HG03135 (cell line): ENCODE measurements around the gene WNT7B.

Experiments used
- ATAC-seq: cut with Tn5 transposase; IDR thresholded peaks from one replicate; pipeline ENCODE4 v1.9.1; 2021; ENCODE audit warnings: mild to moderate bottlenecking, moderate library complexity; ENCODE audit not compliant: unreplicated experiment

Gene WNT7B

DNA sequence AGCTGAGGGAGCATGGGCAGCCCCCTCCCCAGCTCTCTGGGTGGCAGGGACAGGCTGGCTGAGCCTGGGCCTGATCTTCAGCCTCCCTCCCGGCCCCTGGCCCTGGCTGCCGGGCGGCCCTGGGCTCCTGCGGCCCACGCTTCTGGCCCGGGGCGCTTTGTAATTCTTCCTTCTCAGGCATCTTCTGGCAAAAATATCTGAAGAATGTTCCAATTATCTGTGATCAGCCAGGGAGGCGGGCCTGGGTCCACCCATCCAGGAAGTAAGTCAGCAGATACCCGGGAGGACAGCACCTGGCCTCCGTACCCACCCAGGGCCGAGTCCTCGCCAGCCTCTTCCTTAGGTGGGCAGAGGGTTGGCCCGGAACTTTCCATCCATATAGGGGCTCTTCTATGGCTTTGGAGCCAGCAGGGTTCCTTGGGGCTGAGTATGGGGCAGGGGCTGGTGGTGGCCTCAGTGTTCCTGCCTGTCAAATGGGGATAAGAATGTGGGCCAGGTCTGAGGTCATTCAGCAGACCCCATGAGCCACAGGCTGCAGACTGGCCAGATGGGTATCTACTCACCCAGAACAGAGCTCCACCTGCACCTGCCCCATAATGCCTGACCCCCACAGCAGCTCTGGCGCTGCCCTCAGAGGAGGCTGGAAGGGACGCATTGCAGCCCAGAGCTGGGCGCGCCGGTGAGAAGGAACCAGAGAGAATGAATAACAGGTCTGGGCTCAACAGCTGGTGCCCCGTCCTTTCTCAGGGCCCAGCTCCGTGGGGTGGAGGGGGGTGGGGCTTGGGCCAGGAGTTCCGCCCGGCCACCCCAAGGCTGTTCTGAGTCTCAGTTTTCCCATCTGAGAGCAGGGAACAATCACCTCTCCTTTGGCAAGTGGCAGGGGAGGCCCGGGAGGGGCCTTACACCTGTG is 16.2 kb downstream of the WNT7B start:
- ATAC-seq, result no peak

GRCh38 chr22:45959719-45960476 is 17.1 kb downstream of the WNT7B start:
- no peak for ATAC-seq

DNA sequence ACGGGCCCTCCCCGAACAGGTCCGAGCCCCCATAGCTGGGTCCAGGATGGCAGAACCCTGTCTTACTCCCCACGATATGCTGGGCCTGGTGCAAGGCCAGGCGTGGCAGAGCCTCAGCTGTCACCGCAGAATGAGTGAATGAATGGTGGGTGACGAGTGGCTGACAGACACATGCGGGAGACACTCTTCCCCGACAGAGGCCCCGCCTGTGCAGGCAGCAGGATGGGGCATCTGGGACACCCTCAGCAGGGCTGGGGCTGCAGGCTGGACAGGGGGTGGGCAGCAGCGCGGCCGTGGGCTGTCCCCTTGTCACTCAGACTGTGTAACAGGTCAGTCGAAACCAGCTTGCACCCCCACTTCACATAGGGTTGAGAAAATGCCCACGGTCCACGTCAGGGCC is 18.0 kb downstream of the WNT7B start:
- ATAC-seq, result no peak

DNA sequence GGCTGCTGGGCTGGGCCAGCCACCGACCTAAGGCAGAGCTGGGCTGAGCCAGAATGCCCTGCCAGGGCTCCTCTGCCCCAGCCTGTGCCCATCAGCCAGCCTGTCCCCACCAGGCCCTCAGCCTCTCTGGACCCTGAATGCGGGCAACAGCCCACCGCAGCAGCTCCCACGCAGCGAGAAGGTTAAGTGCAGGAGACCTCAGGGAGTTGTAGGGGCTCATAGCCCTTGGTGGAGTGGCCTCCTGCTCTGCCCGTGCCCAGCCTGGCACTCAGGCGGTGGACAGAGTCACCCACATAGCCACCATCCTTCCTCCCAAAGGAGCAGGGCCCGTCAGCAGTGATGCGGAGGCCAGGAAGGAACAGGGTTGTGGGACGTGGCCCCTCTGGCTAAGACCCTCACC is 19.1 kb downstream of the WNT7B start:
- no peak for ATAC-seq

DNA sequence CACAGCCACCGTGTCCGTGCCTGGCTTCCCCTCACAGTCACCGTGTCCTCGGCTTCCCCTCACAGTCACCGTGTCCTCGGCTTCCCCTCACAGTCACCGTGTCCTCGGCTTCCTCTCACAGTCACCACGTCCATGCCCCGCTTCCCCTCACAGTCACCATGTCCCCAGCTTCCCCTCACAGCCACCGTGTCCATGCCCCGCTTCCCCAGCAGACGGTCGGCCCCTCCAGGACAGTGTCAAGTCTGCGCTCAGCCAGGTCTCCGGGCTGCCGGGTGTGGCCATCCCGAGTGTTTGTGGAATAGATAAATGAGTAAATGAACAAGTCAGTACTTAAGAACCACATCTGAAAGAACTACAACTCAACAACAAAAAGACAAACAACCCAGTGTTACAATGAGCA is 23.8 kb downstream of the WNT7B start:
- ATAC-seq, result no peak

DNA sequence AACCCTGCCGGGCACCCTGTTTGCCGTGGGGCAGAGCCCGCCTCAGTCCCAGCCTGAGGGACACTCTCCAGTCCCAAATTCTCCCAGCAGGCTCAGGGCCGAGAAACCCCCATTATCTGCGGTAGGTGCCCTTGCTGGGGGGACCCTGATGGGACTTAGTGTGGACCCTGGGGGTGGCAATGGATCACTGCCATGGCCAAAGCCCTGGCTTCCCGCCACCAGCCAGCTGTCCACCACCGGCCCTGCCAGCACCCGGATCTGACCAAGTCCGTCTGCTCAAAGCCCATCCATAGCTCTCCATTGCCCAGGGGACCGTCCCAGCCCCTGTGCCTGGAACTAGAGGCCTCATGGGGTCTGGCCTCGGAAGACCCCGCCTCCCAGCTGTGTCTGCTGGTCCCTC is 24.4 kb downstream of the WNT7B start:
- no peak for ATAC-seq

DNA sequence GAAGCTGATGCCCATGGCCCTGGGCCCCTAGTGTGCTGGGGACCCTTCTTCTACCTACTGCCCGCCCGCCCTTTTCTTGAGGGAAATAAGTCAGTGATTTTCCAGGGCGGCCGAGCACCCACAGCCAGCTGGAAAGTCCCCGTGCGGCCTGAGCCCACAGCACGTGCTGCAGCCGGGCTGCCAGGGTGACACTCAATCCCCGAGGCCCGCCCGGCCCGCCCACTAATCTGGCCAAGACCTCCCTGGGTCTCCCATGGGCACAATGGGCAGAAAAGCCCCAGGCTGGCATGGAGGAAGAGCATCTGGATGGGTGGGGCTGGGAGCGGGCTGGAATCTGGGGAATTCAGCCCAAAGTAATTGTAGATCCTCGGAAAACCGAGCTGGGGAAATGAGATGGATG is 24.8 kb downstream of the WNT7B start:
- ATAC-seq, result no peak

DNA sequence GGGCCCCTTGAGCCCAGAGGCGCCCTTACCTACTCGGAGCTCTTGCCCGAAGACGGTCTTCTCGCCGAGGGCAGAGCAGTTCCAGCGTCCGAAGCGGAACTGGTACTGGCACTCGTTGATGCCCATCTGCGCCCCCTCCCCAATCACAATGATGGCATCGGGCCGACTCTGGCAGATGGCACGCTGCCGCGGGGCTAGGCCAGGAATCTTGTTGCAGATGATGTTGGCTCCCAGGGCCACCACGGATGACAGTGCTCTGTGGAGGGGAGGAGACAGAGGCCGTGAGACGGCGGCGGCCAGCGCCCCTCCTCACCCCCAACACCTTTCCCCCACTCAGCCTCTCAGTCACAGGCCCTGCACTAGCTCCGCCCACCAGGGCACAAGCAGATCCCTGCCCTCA is 27.1 kb downstream of the WNT7B start:
- ATAC-seq, result no peak

DNA sequence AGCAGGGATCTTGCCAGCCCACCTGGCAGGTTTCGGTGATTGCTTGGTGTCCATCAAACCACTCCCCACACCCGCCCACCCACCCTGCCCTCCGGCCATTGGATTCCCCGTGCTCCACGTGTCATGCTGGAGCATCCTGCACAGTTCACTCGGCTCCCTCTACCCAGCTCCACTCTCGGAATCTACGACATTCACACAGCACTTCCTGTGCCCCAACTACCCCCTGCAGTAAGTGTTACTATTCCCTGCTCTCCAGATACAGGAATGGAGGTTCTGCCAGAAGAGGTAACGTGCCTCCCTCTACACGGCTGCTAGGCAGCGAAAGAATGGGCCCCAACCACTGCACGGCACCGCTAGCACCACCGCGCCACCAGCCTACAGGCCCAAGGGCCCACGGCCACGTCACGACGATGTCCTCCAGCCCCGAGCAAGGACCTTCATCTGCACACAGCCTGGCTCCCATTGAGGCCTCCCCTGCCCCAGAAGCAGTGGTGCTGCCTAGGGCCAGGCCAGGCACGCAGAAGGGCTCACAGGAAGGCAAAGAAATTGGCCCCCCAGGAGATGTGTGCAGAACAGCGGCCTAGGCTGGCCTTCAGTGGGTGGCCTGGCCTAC is 27.6 kb downstream of the WNT7B start:
- ATAC-seq, result no peak

- ATAC-seq, result no peak
These were observed 28.8 kb downstream of the WNT7B start for GRCh38 chr22:45948081-45948648.

DNA sequence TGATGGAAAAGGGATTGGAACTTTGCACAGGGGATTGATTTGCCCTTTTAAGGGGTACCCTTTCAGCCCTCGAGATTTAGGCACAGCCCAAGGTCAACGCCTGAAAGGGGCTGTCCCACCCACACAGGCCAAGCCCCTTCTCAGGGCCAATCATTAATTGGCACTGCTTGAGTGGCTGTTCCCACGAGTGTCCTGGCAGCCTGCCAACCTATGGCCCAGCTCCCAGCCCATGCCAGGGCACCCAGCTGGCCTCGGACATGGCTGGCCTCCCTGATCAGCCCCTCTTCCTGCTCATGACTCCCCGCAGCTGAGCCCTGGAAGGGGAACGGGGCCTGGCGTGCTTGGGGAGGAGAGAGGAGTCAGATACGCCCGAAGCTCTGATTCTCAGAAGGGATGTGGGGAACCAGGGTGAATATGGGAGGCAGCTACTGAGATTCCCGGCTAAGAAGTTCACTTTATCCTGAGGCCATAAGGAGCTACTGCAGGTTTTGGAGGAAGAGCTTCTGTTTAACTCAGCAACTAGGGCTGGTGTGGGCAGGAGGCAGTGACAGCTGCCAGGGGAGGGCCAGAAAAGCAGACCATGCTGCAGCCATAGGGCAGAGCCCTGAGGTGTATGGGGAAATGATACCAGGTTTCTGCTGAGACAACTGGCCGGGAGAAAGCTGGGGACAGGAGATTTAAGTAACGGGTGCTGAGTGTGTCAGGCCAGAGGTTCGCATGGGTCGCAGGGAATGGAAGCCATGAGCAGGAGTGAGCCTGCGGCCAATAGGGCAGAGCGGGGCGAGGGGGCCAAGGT is 30.0 kb downstream of the WNT7B start:
- ATAC-seq, result no peak

DNA sequence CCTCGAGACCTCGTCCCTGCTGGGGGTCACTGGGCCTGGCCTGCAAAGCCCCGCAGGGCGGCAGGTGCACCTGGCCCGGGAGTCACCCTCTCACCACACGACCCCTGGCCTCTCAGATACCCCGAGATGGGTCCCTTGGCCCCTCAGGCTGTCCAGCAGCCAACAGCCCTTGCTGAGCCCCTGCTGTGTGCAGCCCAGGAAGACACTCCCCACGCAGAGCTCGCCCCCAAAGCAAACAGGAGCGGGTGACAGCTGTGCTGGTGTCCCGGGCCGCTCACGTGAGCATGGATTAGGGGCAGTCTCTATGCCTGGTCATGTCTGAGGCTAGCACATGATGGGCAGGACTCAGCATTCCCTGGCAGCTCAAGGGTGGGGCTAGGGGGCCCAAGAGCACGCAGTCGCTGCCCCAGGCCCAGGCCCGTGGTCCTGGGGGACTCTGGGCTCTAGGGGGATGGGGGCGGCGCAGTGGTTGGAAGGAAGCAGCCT is 31.3 kb downstream of the WNT7B start:
- no peak for ATAC-seq

- ATAC-seq, result no peak
These were observed 34.0 kb downstream of the WNT7B start for GRCh38 chr22:45942787-45943493.

GRCh38 chr22:45942344-45942743 is 34.6 kb downstream of the WNT7B start:
- ATAC-seq, result no peak

DNA sequence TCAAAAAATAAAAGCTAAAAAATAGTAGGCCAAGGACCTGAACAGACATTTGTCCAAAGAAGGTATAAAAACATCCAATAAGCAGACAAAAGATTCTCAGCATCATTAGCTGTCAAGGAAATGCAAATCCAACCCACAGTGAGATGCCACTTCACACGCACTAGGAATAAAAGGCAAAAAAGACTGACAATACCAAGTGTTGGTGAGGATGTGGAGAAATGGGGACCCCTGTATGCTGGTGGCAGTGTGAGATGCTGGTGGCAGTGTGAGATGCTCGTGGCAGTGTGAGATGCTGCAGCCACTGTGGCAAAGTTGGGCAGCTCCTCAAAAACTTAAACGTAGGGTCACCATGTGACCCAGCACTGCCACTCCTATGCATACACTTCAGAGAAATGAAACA is 38.0 kb downstream of the WNT7B start:
- ATAC-seq, result no peak

DNA sequence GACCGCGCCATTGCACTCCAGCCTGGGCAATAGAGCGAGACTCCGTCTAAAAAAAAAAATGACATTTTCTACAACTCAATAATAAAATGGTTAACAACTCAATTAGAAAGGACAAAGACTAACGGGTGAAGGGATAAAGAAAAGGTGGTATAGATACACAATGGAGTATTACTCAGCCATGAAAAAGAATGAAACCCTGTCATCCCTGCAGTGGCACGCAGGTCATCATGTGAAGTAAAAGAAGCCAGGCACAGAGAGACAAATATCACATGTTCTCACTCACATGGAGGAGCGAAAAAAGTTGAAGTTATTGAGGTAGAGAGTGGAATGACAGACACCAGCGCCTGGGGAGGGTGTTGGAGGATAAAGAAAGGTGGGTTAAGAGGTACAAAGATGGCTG is 39.0 kb downstream of the WNT7B start:
- ATAC-seq, result no peak

- ATAC-seq, result no peak
These were observed 41.4 kb downstream of the WNT7B start for GRCh38 chr22:45935573-45935972.

DNA sequence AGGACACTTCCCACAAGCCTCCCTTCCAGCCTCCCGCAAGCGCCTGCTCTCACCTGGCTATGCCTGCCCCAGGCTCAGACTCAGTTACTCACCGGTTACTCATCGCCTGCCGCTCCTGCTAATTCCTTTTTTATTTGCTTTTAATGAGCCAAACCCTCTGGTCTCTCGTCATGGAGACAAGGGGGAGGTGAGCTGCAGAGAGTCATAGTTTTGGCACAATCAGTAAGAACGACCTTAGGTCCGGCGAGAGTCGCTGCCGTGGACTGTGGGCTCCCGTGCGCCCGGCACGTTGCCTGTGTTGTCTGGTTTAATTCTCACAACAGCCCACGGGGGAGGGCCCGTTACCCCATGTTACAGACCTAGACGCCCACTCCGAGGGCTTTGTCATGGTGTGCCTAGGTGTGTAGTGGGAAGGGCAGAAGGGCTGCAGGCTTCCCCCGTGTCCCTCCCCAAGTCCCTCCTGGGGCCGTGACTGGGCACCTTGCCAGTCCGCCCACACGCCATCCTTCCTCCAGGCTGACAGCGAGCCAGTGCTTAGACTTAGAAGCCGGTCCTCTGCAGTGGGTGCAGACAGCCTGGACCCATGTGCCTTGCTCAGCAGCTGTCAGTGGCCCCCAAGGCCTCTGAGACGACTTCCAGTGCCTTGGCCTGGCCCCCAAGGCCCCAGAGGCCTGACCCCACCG is 42.2 kb downstream of the WNT7B start:
- ATAC-seq, result no peak

- ATAC-seq, result no peak
These were observed 42.8 kb downstream of the WNT7B start for GRCh38 chr22:45934168-45934564.
